Measurements from ENCODE around the gene MEP1A.

MEP1A gene

DNA sequence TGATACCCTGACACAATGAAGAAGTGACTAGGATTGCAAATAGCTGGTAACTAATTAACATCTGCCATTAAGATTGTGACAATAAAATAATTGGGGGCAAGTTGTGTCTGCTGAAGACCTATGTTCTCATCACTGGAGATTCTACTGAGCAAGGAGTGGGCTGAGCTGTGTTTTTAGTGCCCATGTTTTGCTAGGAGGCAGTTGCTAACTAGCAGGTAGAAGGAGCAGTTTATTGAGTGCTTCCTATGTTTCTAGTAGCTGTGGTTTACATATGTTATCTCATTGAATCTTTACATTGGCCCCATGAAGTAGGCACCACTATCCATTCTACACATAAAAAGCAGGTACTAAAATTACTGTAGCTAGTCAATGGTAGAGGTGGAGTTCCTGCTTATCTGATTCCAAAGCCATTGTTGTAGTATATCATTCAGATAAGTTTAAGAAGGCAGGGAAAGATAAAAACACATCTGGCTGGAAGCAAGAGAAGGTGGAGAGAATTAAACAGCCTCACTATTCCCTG is 2.8 kb upstream of the MEP1A start:
- no peaks in the 10 kb centered on the region for H3K27me3 ChIP-seq (ENCODE audit: low read length)
- H3K27ac ChIP-seq (ENCODE audit: low read depth, low read length), result no peak overlapping the region
- H3K9me3 ChIP-seq (ENCODE audit: insufficient read depth, low read length), result no peaks in the 10 kb centered on the region
- H3F3A ChIP-seq (ENCODE audit: insufficient read depth), result no peaks in the 10 kb centered on the region
- TF ChIP-seq EZH2phosphoT487 (conservative IDR thresholded peaks at IDR 0.05; ENCODE audit: low read length) (no peak), CTCF (IDR thresholded peaks at IDR 0.05; ENCODE audit: insufficient read depth, low read length, poor library complexity, severe bottlenecking) (no peak)
- no peak overlapping the region for H3K4me3 ChIP-seq (ENCODE audit: insufficient read depth, low read length, poor library complexity, severe bottlenecking)
- no peaks in the 10 kb centered on the region for H3K79me2 ChIP-seq (ENCODE audit: insufficient read depth, low read length)
- H3K9ac ChIP-seq (ENCODE audit: low read length), result no peak overlapping the region
- no peaks in the 10 kb centered on the region for H4K20me1 ChIP-seq (ENCODE audit: low read depth, low read length)
- H3K36me3 ChIP-seq (ENCODE audit: low read length), result no peaks in the 10 kb centered on the region
- H2AFZ ChIP-seq (ENCODE audit: low read depth, low read length, severe bottlenecking), result no peak overlapping the region
- no peak overlapping the region for H3K4me2 ChIP-seq (ENCODE audit: low read depth, low read length, poor library complexity, severe bottlenecking)
- H3K9me2 ChIP-seq (replicated peaks; ENCODE audit: insufficient read depth, low read length), result no peaks in the 10 kb centered on the region

GRCh38 chr6:46792635-46793034 is 554 bp upstream of the MEP1A start:
- Histone ChIP-seq H3K27ac (ENCODE audit: low read depth, low read length) (no peak overlapping the region), H2AFZ (ENCODE audit: low read depth, low read length, severe bottlenecking) (no peak overlapping the region), H3K79me2 (ENCODE audit: insufficient read depth, low read length) (no peaks in the 10 kb centered on the region), H3K27me3 (ENCODE audit: low read length) (no peaks in the 10 kb centered on the region), H3K9ac (ENCODE audit: low read length) (no peak overlapping the region), H3K4me3 (ENCODE audit: insufficient read depth, low read length, poor library complexity, severe bottlenecking) (no peak overlapping the region), H3K9me2 (replicated peaks; ENCODE audit: insufficient read depth, low read length) (no peaks in the 10 kb centered on the region), H3K9me3 (ENCODE audit: insufficient read depth, low read length) (no peaks in the 10 kb centered on the region), H3F3A (ENCODE audit: insufficient read depth) (no peaks in the 10 kb centered on the region), H4K20me1 (ENCODE audit: low read depth, low read length) (no peaks in the 10 kb centered on the region), H3K36me3 (ENCODE audit: low read length) (no peaks in the 10 kb centered on the region), H3K4me2 (ENCODE audit: low read depth, low read length, poor library complexity, severe bottlenecking) (no peak overlapping the region)
- TF ChIP-seq EZH2phosphoT487 (conservative IDR thresholded peaks at IDR 0.05; ENCODE audit: low read length) (no peak), CTCF (IDR thresholded peaks at IDR 0.05; ENCODE audit: insufficient read depth, low read length, poor library complexity, severe bottlenecking) (no peak)

GRCh38 chr6:46794068-46794467 is 879 bp downstream of the MEP1A start:
- H3K4me2 ChIP-seq (ENCODE audit: low read depth, low read length, poor library complexity, severe bottlenecking), result no peak overlapping the region
- no peaks in the 10 kb centered on the region for H3K27me3 ChIP-seq (ENCODE audit: low read length)
- no peak for TF ChIP-seq CTCF (IDR thresholded peaks at IDR 0.05; ENCODE audit: insufficient read depth, low read length, poor library complexity, severe bottlenecking)
- no peak for TF ChIP-seq EZH2phosphoT487 (conservative IDR thresholded peaks at IDR 0.05; ENCODE audit: low read length)
- H3K27ac ChIP-seq (ENCODE audit: low read depth, low read length), result no peak overlapping the region
- H3K79me2 ChIP-seq (ENCODE audit: insufficient read depth, low read length), result no peaks in the 10 kb centered on the region
- no peaks in the 10 kb centered on the region for H4K20me1 ChIP-seq (ENCODE audit: low read depth, low read length)
- H3K4me3 ChIP-seq (ENCODE audit: insufficient read depth, low read length, poor library complexity, severe bottlenecking), result no peak overlapping the region
- no peak overlapping the region for H2AFZ ChIP-seq (ENCODE audit: low read depth, low read length, severe bottlenecking)
- H3K9me2 ChIP-seq (replicated peaks; ENCODE audit: insufficient read depth, low read length), result no peaks in the 10 kb centered on the region
- no peaks in the 10 kb centered on the region for H3K36me3 ChIP-seq (ENCODE audit: low read length)
- no peak overlapping the region for H3K9ac ChIP-seq (ENCODE audit: low read length)
- no peaks in the 10 kb centered on the region for H3K9me3 ChIP-seq (ENCODE audit: insufficient read depth, low read length)
- no peaks in the 10 kb centered on the region for H3F3A ChIP-seq (ENCODE audit: insufficient read depth)
